ENCODE measurements around the gene ISOC1.

The ISOC1 gene

DNA sequence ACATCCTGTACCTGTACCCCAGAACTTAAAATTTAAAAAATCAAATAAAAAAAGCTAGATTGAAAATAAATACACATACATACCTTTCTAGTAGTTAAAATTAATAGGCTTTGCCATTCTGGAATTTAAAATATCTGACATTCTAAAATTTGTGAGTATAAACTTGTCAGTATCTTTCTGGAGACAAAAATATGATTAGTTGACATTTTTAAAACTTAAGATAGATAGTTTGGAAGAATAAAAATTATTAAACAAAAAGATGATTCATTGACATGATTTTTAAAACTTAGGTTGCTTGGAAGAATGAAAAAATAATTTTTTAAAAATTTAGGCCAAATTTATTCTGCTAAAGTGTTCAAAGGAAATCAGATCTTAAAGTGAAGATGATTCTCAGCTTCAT, 43.1 kb downstream of the ISOC1 start:
- DNase-seq, result no peak

DNA sequence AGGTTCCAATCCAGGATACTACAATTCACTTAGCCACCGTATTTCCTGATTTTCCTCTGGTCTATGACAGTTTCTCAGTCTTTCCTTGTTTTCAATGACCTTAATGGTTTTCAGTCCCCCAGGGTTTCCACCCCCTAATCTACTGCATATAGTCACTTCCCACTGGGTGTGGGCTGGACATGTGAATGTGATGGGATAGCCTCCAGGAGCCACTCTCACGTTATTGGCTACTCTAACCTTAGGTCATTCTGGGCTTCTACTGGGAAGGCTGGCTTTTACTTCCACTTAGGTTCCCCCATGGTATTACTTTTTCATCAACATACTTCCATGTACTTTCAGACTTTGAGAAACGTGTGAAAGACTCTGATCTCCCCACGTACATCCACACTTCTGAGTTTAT, 46.5 kb downstream of the ISOC1 start:
- DNase-seq, result no peak

DNA sequence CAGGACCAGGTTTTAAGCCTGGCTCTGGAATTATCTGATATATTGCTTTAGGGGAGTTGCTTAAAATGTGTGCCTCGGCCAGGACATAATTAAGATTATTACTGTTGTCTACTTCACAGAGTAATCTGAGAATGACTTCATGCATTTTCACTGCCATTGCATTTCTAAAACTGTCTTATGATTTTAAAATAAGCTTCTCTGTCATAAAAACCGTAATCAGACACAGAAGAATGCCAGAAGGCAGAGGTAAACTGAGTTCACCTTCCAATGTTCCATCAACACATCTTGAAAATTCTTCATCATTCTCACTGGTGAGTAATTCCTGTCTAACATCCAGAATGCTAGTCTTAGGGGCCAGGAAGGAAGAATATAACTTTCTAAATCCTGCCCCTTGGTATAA, 47.1 kb downstream of the ISOC1 start:
- DNase-seq, result no peak

DNA sequence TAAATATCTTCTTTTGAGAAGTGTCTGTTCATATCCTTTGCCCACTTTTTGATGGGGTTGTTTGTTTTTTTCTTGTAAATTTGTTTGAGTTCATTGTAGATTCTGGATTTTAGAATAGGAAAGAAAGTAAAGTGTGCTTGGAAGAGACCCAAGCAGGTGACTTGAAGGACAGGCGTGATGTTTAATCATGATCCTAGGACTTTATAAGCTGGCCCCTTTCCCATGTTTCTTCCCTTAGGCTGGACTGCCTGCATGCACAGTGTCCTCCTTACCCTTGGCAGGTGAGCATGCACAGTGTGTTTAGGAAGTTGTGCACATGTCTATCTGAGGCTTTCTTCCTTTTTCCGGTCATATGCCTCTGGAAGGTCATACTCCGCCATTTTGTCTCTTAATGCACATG, 61.3 kb downstream of the ISOC1 start:
- no peak for DNase-seq

DNA sequence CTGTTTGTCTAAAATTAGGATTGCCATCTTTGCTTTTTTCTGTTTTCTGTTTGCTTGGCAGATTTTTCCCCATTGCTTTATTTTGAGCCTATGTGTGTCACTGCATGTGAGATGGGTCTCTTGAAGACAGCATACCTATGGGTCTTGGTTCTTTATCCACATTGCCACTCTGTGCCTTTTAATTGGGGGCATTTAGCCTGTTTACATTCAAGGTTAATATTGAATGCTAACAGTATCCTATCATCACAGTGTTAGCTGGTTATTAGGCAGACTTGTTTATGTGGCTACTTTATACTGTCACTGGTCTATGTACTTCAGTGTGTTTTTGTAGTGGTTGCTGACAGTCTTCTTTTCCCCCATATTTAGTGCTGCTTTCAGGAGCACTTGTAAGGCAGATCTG, 67.3 kb downstream of the ISOC1 start:
- no peak for DNase-seq

All from kidney glomerular epithelial cell (primary cell).